HG02571 (cell line): ENCODE data around the gene RPTOR.

Source experiments
- ATAC-seq: cut with Tn5 transposase; IDR thresholded peaks from one replicate; pipeline ENCODE4 v1.9.1; 2021; ENCODE audit warnings: mild to moderate bottlenecking, moderate library complexity; ENCODE audit not compliant: unreplicated experiment

RPTOR gene

GRCh38 chr17:80588702-80589383 lies 44.2 kb downstream of the RPTOR start:
- no peak for ATAC-seq

GRCh38 chr17:80591788-80592187 lies 47.1 kb downstream of the RPTOR start:
- ATAC-seq = no peak

GRCh38 chr17:80592243-80592642 lies 47.6 kb downstream of the RPTOR start:
- no peak for ATAC-seq

GRCh38 chr17:80593181-80593580 lies 48.5 kb downstream of the RPTOR start:
- ATAC-seq = no peak

- ATAC-seq = no peak
These were observed 50.0 kb downstream of the RPTOR start for GRCh38 chr17:80594431-80595269.

- ATAC-seq = no peak
These were observed 52.3 kb downstream of the RPTOR start for GRCh38 chr17:80596760-80597608.

- ATAC-seq = no peak
These were observed 54.3 kb downstream of the RPTOR start for GRCh38 chr17:80598813-80599545.

GRCh38 chr17:80599546-80600305 lies 55.1 kb downstream of the RPTOR start:
- ATAC-seq = no peak

- ATAC-seq = no peak
These were observed 56.5 kb downstream of the RPTOR start for GRCh38 chr17:80601146-80601545.

- no peak for ATAC-seq
These were observed 58.8 kb downstream of the RPTOR start for GRCh38 chr17:80603396-80603795.

- ATAC-seq = no peak
These were observed 59.5 kb downstream of the RPTOR start for GRCh38 chr17:80604009-80604669.

GRCh38 chr17:80604670-80605010 lies 60.0 kb downstream of the RPTOR start:
- no peak for ATAC-seq

- peak; percentile 87 for ATAC-seq
These were observed 60.9 kb downstream of the RPTOR start for GRCh38 chr17:80605326-80606066.

GRCh38 chr17:80608326-80608725 lies 63.7 kb downstream of the RPTOR start:
- no peak for ATAC-seq

GRCh38 chr17:80609757-80610156 lies 65.1 kb downstream of the RPTOR start:
- no peak for ATAC-seq

- no peak for ATAC-seq
These were observed 67.2 kb downstream of the RPTOR start for GRCh38 chr17:80611816-80612215.

- ATAC-seq = no peak
These were observed 68.5 kb downstream of the RPTOR start for GRCh38 chr17:80612997-80613731.

GRCh38 chr17:80613732-80614071 lies 69.1 kb downstream of the RPTOR start:
- no peak for ATAC-seq
